ENCODE measurements around the gene NT5C3B.

DNA sequence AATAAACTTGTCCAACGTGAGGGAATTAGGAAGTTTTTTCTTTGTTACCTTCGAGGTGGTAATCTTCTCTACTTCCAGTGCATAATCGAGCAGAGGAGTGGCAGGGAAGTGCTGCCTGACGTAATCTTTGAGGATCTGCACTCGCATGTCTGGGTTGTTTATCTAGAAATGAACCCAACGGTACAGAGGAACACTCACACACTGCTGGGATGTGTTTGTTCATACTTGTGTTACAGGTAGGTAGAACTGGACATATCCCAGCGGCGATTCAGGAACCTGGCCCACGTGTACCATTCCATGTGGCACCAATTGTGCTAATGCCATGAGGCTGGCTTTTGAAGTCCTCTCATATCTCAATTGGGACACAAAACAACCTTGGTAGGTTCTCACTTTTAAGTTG is 33.4 kb upstream of the NT5C3B start:
- TF ChIP-seq, protein P1, sequence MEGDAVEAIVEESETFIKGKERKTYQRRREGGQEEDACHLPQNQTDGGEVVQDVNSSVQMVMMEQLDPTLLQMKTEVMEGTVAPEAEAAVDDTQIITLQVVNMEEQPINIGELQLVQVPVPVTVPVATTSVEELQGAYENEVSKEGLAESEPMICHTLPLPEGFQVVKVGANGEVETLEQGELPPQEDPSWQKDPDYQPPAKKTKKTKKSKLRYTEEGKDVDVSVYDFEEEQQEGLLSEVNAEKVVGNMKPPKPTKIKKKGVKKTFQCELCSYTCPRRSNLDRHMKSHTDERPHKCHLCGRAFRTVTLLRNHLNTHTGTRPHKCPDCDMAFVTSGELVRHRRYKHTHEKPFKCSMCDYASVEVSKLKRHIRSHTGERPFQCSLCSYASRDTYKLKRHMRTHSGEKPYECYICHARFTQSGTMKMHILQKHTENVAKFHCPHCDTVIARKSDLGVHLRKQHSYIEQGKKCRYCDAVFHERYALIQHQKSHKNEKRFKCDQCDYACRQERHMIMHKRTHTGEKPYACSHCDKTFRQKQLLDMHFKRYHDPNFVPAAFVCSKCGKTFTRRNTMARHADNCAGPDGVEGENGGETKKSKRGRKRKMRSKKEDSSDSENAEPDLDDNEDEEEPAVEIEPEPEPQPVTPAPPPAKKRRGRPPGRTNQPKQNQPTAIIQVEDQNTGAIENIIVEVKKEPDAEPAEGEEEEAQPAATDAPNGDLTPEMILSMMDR (IDR thresholded peaks at IDR 0.05; ENCODE audit: low read depth, low read length, missing input control) = no peak
- TF ChIP-seq TAF1 (conservative IDR thresholded peaks at IDR 0.05) = no peak
- TF ChIP-seq, protein P2, sequence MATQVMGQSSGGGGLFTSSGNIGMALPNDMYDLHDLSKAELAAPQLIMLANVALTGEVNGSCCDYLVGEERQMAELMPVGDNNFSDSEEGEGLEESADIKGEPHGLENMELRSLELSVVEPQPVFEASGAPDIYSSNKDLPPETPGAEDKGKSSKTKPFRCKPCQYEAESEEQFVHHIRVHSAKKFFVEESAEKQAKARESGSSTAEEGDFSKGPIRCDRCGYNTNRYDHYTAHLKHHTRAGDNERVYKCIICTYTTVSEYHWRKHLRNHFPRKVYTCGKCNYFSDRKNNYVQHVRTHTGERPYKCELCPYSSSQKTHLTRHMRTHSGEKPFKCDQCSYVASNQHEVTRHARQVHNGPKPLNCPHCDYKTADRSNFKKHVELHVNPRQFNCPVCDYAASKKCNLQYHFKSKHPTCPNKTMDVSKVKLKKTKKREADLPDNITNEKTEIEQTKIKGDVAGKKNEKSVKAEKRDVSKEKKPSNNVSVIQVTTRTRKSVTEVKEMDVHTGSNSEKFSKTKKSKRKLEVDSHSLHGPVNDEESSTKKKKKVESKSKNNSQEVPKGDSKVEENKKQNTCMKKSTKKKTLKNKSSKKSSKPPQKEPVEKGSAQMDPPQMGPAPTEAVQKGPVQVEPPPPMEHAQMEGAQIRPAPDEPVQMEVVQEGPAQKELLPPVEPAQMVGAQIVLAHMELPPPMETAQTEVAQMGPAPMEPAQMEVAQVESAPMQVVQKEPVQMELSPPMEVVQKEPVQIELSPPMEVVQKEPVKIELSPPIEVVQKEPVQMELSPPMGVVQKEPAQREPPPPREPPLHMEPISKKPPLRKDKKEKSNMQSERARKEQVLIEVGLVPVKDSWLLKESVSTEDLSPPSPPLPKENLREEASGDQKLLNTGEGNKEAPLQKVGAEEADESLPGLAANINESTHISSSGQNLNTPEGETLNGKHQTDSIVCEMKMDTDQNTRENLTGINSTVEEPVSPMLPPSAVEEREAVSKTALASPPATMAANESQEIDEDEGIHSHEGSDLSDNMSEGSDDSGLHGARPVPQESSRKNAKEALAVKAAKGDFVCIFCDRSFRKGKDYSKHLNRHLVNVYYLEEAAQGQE (IDR thresholded peaks at IDR 0.05) = no peak
- no peak for TF ChIP-seq RAD21 (IDR thresholded peaks at IDR 0.05)

All from liver (tissue), 3 donors.